IMR-90 (cell line): ENCODE measurements around the gene GPR153. TPM values are rescaled to one million over a fixed set of nuclear protein-coding genes. Genes with fewer than 3 reads are reported as not detected.

Source experiments
- ATAC-seq: fragments of 200-7000 bp; cut with Tn5 transposase; 2 replicates; pipeline ENCODE4 v1.9.1; 2020; ENCODE audit warnings: low read depth, mild to moderate bottlenecking, moderate library complexity
- BruUV-seq: library from RNA; stranded (reverse); fragments of 400-500 nt; replicated peaks from 2 replicates; lab custom pipeline; 2021; lab: Mats Ljungman, UMichigan
- CTCF ChIA-PET: fragments of 300-600 bp; formaldehyde crosslinking; extraction: SDS; loops from one replicate; lab custom pipeline; 2021; ENCODE audit warnings: antibody characterized with exemption; lab: Yijun Ruan, JAX
- POLR2A ChIA-PET: fragments of 300-600 bp; sonication (Branson Sonifier 250); formaldehyde crosslinking; loops from one replicate; lab custom pipeline; 2022; ENCODE audit warnings: antibody characterized with exemption; ENCODE audit not compliant: unreplicated experiment; lab: Charles Lee
- DNase-seq: peaks from one replicate; pipeline ENCODE4 v3.0.0; 2013
- H2AFZ ChIP-seq: replicated peaks from 2 replicates; pipeline ENCODE3; 2013; ENCODE audit warnings: low read length, mild to moderate bottlenecking; ENCODE audit not compliant: poor library complexity
- H2AK5ac ChIP-seq: 2 replicates; pipeline ENCODE4 v1.6.1; 2013; ENCODE audit warnings: low read depth, low read length, inconsistent platforms
- H2AK9ac ChIP-seq: replicated peaks from 2 replicates; pipeline ENCODE3; 2013; ENCODE audit warnings: mild to moderate bottlenecking, low read depth, low read length, moderate library complexity; ENCODE audit not compliant: poor library complexity
- H2BK120ac ChIP-seq: 2 replicates; pipeline ENCODE4 v1.6.1; 2013; ENCODE audit warnings: low read depth, low read length, inconsistent platforms
- H2BK15ac ChIP-seq: 3 replicates; pipeline ENCODE4 v1.6.1; 2013; ENCODE audit warnings: low read depth, low read length, inconsistent platforms
- H2BK20ac ChIP-seq: 2 replicates; pipeline ENCODE4 v1.6.1; 2013; ENCODE audit warnings: low read depth, mild to moderate bottlenecking, inconsistent platforms, low read length, moderate library complexity
- H2BK5ac ChIP-seq: 2 replicates; pipeline ENCODE4 v1.6.1; 2013; ENCODE audit warnings: mild to moderate bottlenecking, low read depth, low read length, inconsistent platforms; ENCODE audit not compliant: poor library complexity, severe bottlenecking
- H3K14ac ChIP-seq: replicated peaks from 2 replicates; pipeline ENCODE4 v1.6.1; 2013; ENCODE audit warnings: low read depth, low read length, inconsistent platforms
- H3K18ac ChIP-seq: 2 replicates; pipeline ENCODE4 v1.6.1; 2013; ENCODE audit warnings: low read depth, low read length, control low read depth
- H3K23ac ChIP-seq: 2 replicates; pipeline ENCODE4 v1.6.1; 2013; ENCODE audit warnings: low read depth, low read length, inconsistent platforms
- H3K27ac ChIP-seq: 2 replicates; pipeline ENCODE4 v1.5.1; 2013; ENCODE audit warnings: mild to moderate bottlenecking, control low read depth, low read length; ENCODE audit not compliant: insufficient read depth
- H3K27me3 ChIP-seq: 2 replicates; pipeline ENCODE4 v1.6.1; 2013; ENCODE audit warnings: low read length; ENCODE audit not compliant: control insufficient read depth, insufficient read depth
- H3K36me3 ChIP-seq: 2 replicates; pipeline ENCODE4 v1.6.1; 2013; ENCODE audit warnings: low read length, mixed read lengths; ENCODE audit not compliant: control insufficient read depth, insufficient read depth
- H3K4ac ChIP-seq: 2 replicates; pipeline ENCODE4 v1.6.1; 2013; ENCODE audit warnings: low read depth, low read length, inconsistent platforms
- H3K4me1 ChIP-seq: 2 replicates; pipeline ENCODE4 v1.6.1; 2013; ENCODE audit warnings: low read length, mixed read lengths; ENCODE audit not compliant: control insufficient read depth, insufficient read depth
- H3K4me2 ChIP-seq: 2 replicates; pipeline ENCODE4 v1.6.1; 2013; ENCODE audit warnings: low read depth, mild to moderate bottlenecking, control low read depth, low read length, moderate library complexity
- H3K4me3 ChIP-seq: 2 replicates; pipeline ENCODE4 v1.5.1; 2013; ENCODE audit warnings: low read depth, mild to moderate bottlenecking, control low read depth, low read length, moderate library complexity; ENCODE audit not compliant: insufficient read depth
- H3K56ac ChIP-seq: 2 replicates; pipeline ENCODE4 v1.6.1; 2013; ENCODE audit warnings: low read length, inconsistent platforms; ENCODE audit not compliant: insufficient read depth; ENCODE audit errors: extremely low read depth
- H3K79me1 ChIP-seq, 2 experiments: 2 replicates each; pipeline ENCODE4 v1.6.1; 2013; ENCODE audit warnings: low read length in 2 of 2, inconsistent platforms in 1 of 2, low read depth in 1 of 2
- H3K9ac ChIP-seq: 2 replicates; pipeline ENCODE4 v1.6.1; 2013; ENCODE audit warnings: low read depth, low read length, control low read depth
- H3K9me1 ChIP-seq: 2 replicates; pipeline ENCODE4 v1.6.1; 2013; ENCODE audit warnings: low read length, inconsistent platforms; ENCODE audit not compliant: insufficient read depth
- H3K9me3 ChIP-seq: 2 replicates; pipeline ENCODE4 v1.6.1; 2013; ENCODE audit warnings: low read length; ENCODE audit not compliant: control insufficient read depth, insufficient read depth
- H4K20me1 ChIP-seq: 2 replicates; pipeline ENCODE4 v1.6.1; 2013; ENCODE audit warnings: low read length, inconsistent platforms; ENCODE audit not compliant: insufficient read depth
- H4K5ac ChIP-seq: 2 replicates; pipeline ENCODE4 v1.6.1; 2013; ENCODE audit warnings: mild to moderate bottlenecking, low read depth, low read length, control low read depth
- H4K8ac ChIP-seq, 2 experiments: 2 replicates each; pipeline ENCODE4 v1.6.1; 2013; ENCODE audit warnings: low read depth in 2 of 2, low read length in 2 of 2, control low read depth in 1 of 2, inconsistent platforms in 1 of 2
- H4K91ac ChIP-seq: 2 replicates; pipeline ENCODE4 v1.6.1; 2013; ENCODE audit warnings: low read depth, low read length, inconsistent platforms; ENCODE audit not compliant: insufficient read depth
- CEBPB ChIP-seq: IDR thresholded peaks from 2 replicates; pipeline ENCODE4 v1.6.1; 2012; ENCODE audit warnings: low read depth, low read length, improper control_type of control experiment
- FOS ChIP-seq: fragments of 150-350 bp; IDR thresholded peaks from 2 replicates; pipeline ENCODE4 v1.6.1; 2016; ENCODE audit warnings: low read depth, low read length
- RFX5 ChIP-seq: IDR thresholded peaks from 2 replicates; pipeline ENCODE4 v1.8.0; 2012; ENCODE audit warnings: low read depth, mild to moderate bottlenecking, low read length, moderate library complexity
- WGBS, 2 experiments: methylation state at CpG; one replicate each; pipeline versions ENCODE4 v1.1.5 to v1.1.7; 2013; ENCODE audit warnings: missing lambda C conversion rate in 2 of 2; ENCODE audit not compliant: insufficient read length in 1 of 2; ENCODE audit errors: extremely low coverage in 2 of 2; 5-methylcytosine and 5-hydroxymethylcytosine counted together
- dilution Hi-C: fragments of 300-500 bp; cut with HindIII; formaldehyde crosslinking; loops from one replicate; pipeline ENCODE4 v1.14.3; 2018; ENCODE audit warnings: low sequenced_read_pairs; ENCODE audit not compliant: unreplicated experiment
- in situ Hi-C: fragments of 300-500 bp; cut with MboI; formaldehyde crosslinking; loops from 3 replicates; pipeline ENCODE4 v1.14.3; 2019; ENCODE audit warnings: low sequenced_read_pairs, inconsistent platforms, mixed read lengths
- intact Hi-C: fragments of 100-400 bp; cut with micrococcal nuclease; formaldehyde crosslinking; loops from 2 replicates; pipeline ENCODE4 v1.10.0; 2022
- polyA plus RNA-seq, 3 experiments: library from polyadenylated mRNA; depleted of rRNA; stranded (reverse); fragments of >200 nt; gene quantifications; 2 replicates each; pipeline ENCODE4 v1.2.3, GENCODE V29; 2012; ENCODE audit warnings: low replicate concordance in 1 of 3
- total RNA-seq: library from RNA; depleted of rRNA; stranded (reverse); fragments of >200 nt; gene quantifications from 2 replicates; pipeline ENCODE4 v1.2.3, GENCODE V29; 2012

Gene GPR153
- total and polyA plus RNA-seq, 2 of the 4 experiments (the other 2 are of a cell fraction), result 1.8 to 5.2 TPM

- Histone ChIP-seq H3K27ac (no peak overlapping the region), H3K14ac (no peak overlapping the region), H2BK5ac (no peak overlapping the region), H4K20me1 (no peaks in the 10 kb centered on the region), H3K36me3 (peaks cover 2% of the 10 kb centered on the region; the same call in 1 of the 2 replicates), H4K5ac (no peak overlapping the region), H3K56ac (no peak overlapping the region), H2BK120ac (no peak overlapping the region), H3K4ac (no peak overlapping the region), H2BK15ac (no peak overlapping the region), H3K9ac (no peak overlapping the region), H3K18ac (no peak overlapping the region), H3K27me3 (no peaks in the 10 kb centered on the region), H3K23ac (no peak overlapping the region), H3K4me1 (no peaks in the 10 kb centered on the region), H4K91ac (no peak overlapping the region), H3K4me2 (no peak overlapping the region), H3K9me1 (peaks cover 5% of the 10 kb centered on the region; the same call in 1 of the 2 replicates), H3K4me3 (no peak overlapping the region), H3K9me3 (no peaks in the 10 kb centered on the region), H2AK5ac (no peak overlapping the region), H3K79me1 (peaks cover 2 to 10% of the 10 kb centered on the region in 2 experiments; a peak in 2 of 4 replicates), H4K8ac (no peak overlapping the region), H2AK9ac (no peak overlapping the region), H2AFZ (no peak overlapping the region), H2BK20ac (no peak overlapping the region)
- no TSS peak for BruUV-seq
- TF ChIP-seq FOS, result no peak
- 0 out of 2 replicates have a peak, but pooled peaks have one; percentile 42 for TF ChIP-seq CEBPB
- no peak for TF ChIP-seq RFX5
- DNase-seq (no peak), ATAC-seq (no peak)
- dilution Hi-C loops, result no loop called here
- ChIA-PET CTCF (interaction anchor here (1.1 kb wide), 1 partner anchor 19 kb away, joined by 3 read pairs; no protein-coding TSS in a partner anchor), POLR2A (no interaction called here)
- intact Hi-C loops, result no loop called here
- 85% methylated on average over 7 of the region's 23 CpGs; no CpG with 5 or more reads in 1 of the 2 experiments for WGBS, 2 experiments
- in situ Hi-C loops, result no loop called here
Measured at GRCh38 chr1:6294890-6295556, 34.1 kb upstream of the GPR153 start.
